SKM-1 treated with dmso at 0.1 percent for 144 hours (cell line): Measurements from ENCODE around the gene SYNE2.
A peak's percentile ranks its signal among the peaks of the same experiment; 100 is the strongest.
"Not testable (repeated sequence)": the region's sequence is repeated elsewhere in the genome, so short reads cannot be mapped to it uniquely, and the experiment has no call there.

Experiments
- DNase-seq: peaks from one replicate; lab custom pipeline; 2025; ENCODE audit not compliant: unreplicated experiment; lab: John Stamatoyannopoulos, UW

The SYNE2 gene

GRCh38 chr14:63869940-63870752 lies 17.3 kb downstream of the SYNE2 start:
- DNase-seq, result not testable (repeated sequence)

- DNase-seq, result not testable (repeated sequence)
Observed at GRCh38 chr14:63870753-63871037, 17.9 kb downstream of the SYNE2 start.

- no peak for DNase-seq
Observed at GRCh38 chr14:63874223-63874622, 21.4 kb downstream of the SYNE2 start.

GRCh38 chr14:63875311-63875710 lies 22.5 kb downstream of the SYNE2 start:
- DNase-seq, result no peak

GRCh38 chr14:63877550-63877939 lies 24.7 kb downstream of the SYNE2 start:
- DNase-seq, result no peak

- no peak for DNase-seq
Observed at GRCh38 chr14:63878052-63878451, 25.2 kb downstream of the SYNE2 start.

GRCh38 chr14:63878792-63879191 lies 26.0 kb downstream of the SYNE2 start:
- no peak for DNase-seq

- no peak for DNase-seq
Observed at GRCh38 chr14:63881926-63882325, 29.1 kb downstream of the SYNE2 start.

GRCh38 chr14:63887899-63888298 lies 35.1 kb downstream of the SYNE2 start:
- DNase-seq, result no peak

- DNase-seq, result no peak
Observed at GRCh38 chr14:63890553-63890952, 37.7 kb downstream of the SYNE2 start.

- DNase-seq, result no peak
Observed at GRCh38 chr14:63891148-63891975, 38.6 kb downstream of the SYNE2 start.

- no peak for DNase-seq
Observed at GRCh38 chr14:63892265-63892664, 39.5 kb downstream of the SYNE2 start.

- DNase-seq, result no peak
Observed at GRCh38 chr14:63893701-63894458, 41.1 kb downstream of the SYNE2 start.

GRCh38 chr14:63895510-63895909 lies 42.7 kb downstream of the SYNE2 start:
- DNase-seq, result no peak

- no peak for DNase-seq
Observed at GRCh38 chr14:63896278-63896720, 43.5 kb downstream of the SYNE2 start.

- DNase-seq, result no peak
Observed at GRCh38 chr14:63897721-63898163, 44.9 kb downstream of the SYNE2 start.

- peak; percentile 6 for DNase-seq
Observed at GRCh38 chr14:63899953-63900352, 47.1 kb downstream of the SYNE2 start.

GRCh38 chr14:63901434-63902085 lies 48.8 kb downstream of the SYNE2 start:
- DNase-seq, result peak; percentile 34

- DNase-seq, result no peak
Observed at GRCh38 chr14:63902375-63902976, 49.7 kb downstream of the SYNE2 start.

GRCh38 chr14:63904724-63905123 lies 51.9 kb downstream of the SYNE2 start:
- DNase-seq, result no peak

GRCh38 chr14:63905370-63905769 lies 52.6 kb downstream of the SYNE2 start:
- DNase-seq, result no peak
